ENCODE measurements around the gene APBA2. TPM values are rescaled to one million over a fixed set of nuclear protein-coding genes. Genes with fewer than 3 reads are reported as not detected.
"Not testable (repeated sequence)": the region's sequence is repeated elsewhere in the genome, so short reads cannot be mapped to it uniquely, and the experiment has no call there.

The APBA2 gene
- total RNA-seq, 2 donors from 2014 or later = 2.3 to 3.8 TPM

DNA sequence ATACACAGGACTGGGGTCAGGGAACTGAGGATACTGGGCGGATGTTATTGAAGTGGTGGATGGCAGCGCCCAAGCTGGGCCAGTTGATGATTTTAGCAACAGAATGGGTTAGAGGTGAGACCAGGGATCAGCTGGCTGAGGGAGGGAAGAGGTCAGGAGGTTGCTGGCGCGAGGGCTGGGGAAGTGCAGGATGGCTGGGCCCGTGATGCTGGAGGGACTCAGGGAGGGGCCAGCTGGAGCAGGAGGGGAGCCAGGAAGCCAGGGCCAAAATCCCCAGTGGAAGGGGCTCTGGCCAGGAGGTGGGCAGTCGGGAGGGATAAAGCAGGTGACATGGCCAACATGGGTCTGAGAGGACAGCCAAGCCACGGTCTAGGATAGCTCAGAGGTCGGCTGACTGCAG, 205.9 kb downstream of the APBA2 start:
- Mint-ChIP-seq H3K4me3 (no peak overlapping the region), H3K27ac (peak overlapping the region; percentile 56), H3K36me3 (ENCODE audit: low read depth) (no peaks in the 10 kb centered on the region), H3K9me3 (no peaks in the 10 kb centered on the region), H3K27me3 (no peaks in the 10 kb centered on the region), H3K4me1 (peaks cover 18% of the 10 kb centered on the region)
- ATAC-seq (replicated peaks) = no peak

DNA sequence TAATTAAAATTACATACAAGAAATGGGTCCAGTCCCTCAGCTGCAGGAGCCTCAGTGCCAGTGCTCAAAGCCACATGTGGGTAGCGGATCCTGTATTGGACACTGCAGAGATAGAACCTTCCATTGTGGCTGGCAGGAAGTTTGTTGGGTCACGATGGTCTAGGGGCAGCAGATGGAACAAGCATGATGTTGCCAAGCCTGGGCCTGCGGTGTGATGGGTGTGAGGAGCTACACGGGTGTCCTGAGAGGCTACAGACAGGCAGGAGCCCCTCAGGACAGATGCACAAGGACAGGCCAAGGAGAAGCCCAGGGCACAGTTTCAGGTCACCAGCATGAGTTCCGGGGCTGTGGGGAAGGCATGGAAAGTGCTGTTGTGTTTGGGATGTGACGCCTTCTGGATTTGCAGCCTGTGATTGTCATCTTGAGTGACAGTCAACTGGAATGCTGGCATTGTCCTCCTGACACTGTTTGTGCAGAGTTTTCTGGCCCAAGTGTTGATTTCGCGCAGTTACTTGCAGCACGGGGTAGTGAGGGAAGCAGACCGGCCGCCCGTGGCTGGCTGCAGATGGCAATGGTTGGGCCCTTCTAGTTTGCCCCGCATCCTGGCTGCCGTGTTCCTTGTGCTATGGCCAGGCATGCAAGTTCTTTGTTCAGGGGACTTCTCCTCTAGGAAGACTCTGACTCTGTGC, 206.7 kb downstream of the APBA2 start:
- ATAC-seq (replicated peaks) = no peak
- Mint-ChIP-seq H3K9me3 (no peaks in the 10 kb centered on the region), H3K36me3 (ENCODE audit: low read depth) (no peaks in the 10 kb centered on the region), H3K27me3 (no peaks in the 10 kb centered on the region), H3K27ac (peak overlapping the region; percentile 44), H3K4me3 (no peak overlapping the region), H3K4me1 (peaks cover 18% of the 10 kb centered on the region)

DNA sequence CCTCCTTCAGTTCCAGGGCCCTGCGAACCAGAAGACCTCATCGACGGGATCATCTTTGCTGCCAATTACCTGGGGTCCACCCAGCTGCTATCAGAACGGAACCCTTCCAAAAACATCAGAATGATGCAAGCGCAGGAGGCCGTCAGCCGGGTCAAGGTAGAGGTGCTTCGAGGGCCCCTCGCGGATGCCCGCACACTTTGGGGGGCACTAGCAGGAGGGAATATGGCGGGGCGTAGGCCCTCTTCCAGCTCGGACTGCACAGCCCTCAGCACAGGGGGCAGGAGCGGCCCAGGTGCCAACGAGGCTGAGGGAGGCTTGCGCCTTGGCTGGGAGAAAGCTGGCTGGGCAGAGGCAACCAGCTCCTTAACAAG, 207.3 kb downstream of the APBA2 start:
- no peaks in the 10 kb centered on the region for H3K9me3 Mint-ChIP-seq
- peaks cover 14% of the 10 kb centered on the region for H3K4me1 Mint-ChIP-seq
- H3K36me3 Mint-ChIP-seq (ENCODE audit: low read depth) = no peaks in the 10 kb centered on the region
- H3K4me3 Mint-ChIP-seq = no peak overlapping the region
- no peak overlapping the region for H3K27ac Mint-ChIP-seq
- H3K27me3 Mint-ChIP-seq = no peaks in the 10 kb centered on the region
- ATAC-seq (replicated peaks) = no peak

DNA sequence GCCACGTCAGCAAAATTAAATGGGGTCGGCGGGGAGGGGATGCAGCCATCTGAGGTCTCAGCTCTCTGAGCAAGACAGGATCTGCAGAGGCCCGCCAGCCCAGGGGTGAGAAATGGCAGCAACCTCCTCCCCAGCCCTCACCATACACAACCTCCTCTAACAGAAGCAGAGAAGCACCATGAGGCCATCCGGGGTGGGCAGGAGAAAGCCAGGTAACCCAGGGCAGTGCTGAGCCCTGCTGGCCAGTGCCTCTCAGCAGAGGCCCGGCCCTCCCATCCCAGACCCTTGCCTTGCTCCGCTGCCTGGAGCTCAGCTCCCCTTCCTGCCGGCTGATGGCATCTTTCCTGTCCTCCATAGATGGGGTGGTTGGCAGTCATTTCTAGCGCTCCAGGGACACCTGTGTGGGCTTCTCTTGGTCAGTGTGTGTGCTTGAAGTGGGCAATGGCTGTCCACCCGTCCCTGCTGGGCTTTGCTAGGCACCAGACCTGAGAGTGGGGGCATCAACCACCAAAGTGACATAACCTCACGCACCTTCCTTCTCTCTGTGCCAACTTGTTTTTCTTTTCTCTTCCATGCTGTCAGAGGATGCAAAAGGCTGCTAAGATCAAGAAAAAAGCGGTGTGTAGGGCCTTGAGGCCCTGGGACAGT, 208.0 kb downstream of the APBA2 start:
- Mint-ChIP-seq H3K27ac (peak overlapping the region; percentile 25), H3K4me3 (no peak overlapping the region), H3K4me1 (peaks cover 8% of the 10 kb centered on the region), H3K36me3 (ENCODE audit: low read depth) (no peaks in the 10 kb centered on the region), H3K9me3 (no peaks in the 10 kb centered on the region), H3K27me3 (no peaks in the 10 kb centered on the region)
- ATAC-seq (replicated peaks) = no peak

DNA sequence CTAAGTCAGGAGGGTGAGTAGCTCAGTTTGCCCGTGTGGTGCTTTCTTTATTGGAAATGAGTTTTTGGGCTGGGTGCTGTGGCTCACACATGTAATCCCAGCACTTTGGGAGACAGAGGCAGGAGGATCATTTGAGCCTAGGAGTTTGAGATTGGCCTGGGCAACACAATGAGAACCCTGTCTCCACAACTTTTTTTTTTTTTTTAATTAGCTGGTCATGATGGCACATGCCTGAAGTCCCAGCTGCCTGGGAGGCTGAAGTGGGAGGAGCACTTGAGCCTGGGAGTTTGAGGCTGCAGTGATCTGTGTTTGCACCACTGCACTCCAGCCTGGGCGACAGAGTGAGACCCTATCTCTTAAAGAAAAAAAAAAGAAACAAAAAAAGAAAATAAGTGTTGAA, 208.9 kb downstream of the APBA2 start:
- Mint-ChIP-seq H3K4me1 (peaks cover 6% of the 10 kb centered on the region), H3K9me3 (no peaks in the 10 kb centered on the region), H3K4me3 (no peak overlapping the region), H3K36me3 (ENCODE audit: low read depth) (no peaks in the 10 kb centered on the region), H3K27ac (peak overlapping the region; percentile 25), H3K27me3 (no peaks in the 10 kb centered on the region)
- no peak for ATAC-seq (replicated peaks)

DNA sequence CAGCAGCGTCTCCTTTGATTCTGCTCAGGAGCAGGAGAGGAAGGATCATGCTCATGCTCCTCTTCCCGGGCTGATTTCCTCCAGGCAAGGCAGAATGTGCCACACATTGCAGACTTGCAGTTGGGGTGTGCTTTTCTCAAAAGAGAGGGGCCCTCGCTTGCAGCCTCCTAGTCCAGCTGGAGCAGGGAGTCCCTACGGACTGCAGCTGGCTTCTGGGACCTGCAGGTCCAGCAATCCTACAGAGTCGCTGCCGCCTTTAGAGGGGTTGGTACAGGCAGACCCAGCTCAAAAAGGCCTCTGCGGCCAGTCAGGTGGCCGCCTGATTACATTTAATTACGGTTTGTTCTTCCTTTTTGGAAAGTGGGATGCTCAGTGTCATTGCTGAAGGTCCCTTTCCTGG, 210.0 kb downstream of the APBA2 start:
- H3K36me3 Mint-ChIP-seq (ENCODE audit: low read depth) = no peaks in the 10 kb centered on the region
- H3K27me3 Mint-ChIP-seq = no peaks in the 10 kb centered on the region
- H3K4me1 Mint-ChIP-seq = no peaks in the 10 kb centered on the region
- ATAC-seq (replicated peaks) = no peak
- no peaks in the 10 kb centered on the region for H3K9me3 Mint-ChIP-seq
- no peak overlapping the region for H3K4me3 Mint-ChIP-seq
- H3K27ac Mint-ChIP-seq = no peak overlapping the region

DNA sequence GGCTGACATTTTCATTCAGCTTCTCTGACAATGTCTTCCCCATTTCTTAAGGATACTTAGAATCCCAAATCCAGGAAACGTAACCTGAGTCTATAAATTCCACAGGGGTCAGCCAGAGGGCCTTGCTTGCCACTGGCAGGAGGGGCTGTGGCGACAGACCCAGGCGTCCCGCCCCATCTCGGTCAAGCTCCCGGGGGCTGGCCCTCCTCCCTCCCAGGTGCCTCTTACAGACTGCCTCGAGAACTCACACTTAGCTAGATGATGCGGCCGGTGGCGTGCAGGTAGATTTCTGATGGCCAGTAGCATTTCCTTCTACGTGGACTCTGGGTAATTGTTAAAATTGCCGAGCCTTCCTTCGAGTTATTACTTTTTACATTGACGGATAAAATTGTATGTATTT, 211.4 kb downstream of the APBA2 start:
- H3K27ac Mint-ChIP-seq = no peak overlapping the region
- no peaks in the 10 kb centered on the region for H3K9me3 Mint-ChIP-seq
- no peak overlapping the region for H3K4me3 Mint-ChIP-seq
- H3K4me1 Mint-ChIP-seq = no peaks in the 10 kb centered on the region
- H3K27me3 Mint-ChIP-seq = no peaks in the 10 kb centered on the region
- ATAC-seq (replicated peaks) = no peak
- no peaks in the 10 kb centered on the region for H3K36me3 Mint-ChIP-seq (ENCODE audit: low read depth)

DNA sequence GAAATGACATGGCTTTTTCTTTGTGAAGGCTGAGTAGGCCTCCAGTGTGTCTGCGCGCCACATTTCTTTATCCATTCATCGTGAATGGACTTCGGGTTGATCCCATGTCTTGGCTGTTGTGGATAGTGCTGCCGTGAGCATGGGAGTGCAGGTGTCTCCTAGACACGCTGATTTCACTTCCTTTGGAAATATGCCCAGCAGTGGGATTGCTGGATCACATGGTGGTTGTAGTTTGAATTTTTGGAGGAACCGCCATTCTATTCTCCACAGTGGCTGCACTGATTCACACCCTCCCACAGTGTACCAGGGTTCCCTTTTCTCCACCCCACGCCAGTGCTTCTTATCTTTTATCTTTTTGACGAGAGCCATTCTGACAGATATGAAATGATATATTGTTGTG, 212.2 kb downstream of the APBA2 start:
- H3K9me3 Mint-ChIP-seq = no peaks in the 10 kb centered on the region
- H3K27me3 Mint-ChIP-seq = no peaks in the 10 kb centered on the region
- no peak overlapping the region for H3K27ac Mint-ChIP-seq
- no peaks in the 10 kb centered on the region for H3K4me1 Mint-ChIP-seq
- no peak for ATAC-seq (replicated peaks)
- H3K4me3 Mint-ChIP-seq = no peak overlapping the region
- H3K36me3 Mint-ChIP-seq (ENCODE audit: low read depth) = no peaks in the 10 kb centered on the region

DNA sequence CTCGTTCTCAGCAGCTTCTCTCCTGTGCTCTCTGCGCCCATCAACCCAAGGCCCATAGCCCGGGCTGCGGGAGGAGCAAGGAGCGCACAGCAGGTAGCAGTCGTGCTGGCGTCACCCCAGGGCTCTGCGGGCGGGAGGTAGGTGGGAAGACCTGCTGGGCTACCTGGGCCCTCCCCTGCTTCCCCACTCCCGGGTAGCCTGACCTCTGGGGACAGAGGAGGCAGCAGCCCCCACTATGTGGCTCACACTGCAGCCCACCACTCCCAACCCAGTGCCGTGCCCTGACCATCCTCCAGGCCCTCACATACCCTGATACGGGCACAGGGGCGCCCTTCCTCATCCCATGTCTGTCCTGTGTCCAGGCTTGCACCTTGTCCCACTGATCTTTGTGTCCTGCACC, 212.9 kb downstream of the APBA2 start:
- Mint-ChIP-seq H3K9me3 (no peaks in the 10 kb centered on the region), H3K27me3 (no peaks in the 10 kb centered on the region), H3K4me3 (no peak overlapping the region), H3K36me3 (ENCODE audit: low read depth) (no peaks in the 10 kb centered on the region), H3K4me1 (no peaks in the 10 kb centered on the region), H3K27ac (no peak overlapping the region)
- no peak for ATAC-seq (replicated peaks)

DNA sequence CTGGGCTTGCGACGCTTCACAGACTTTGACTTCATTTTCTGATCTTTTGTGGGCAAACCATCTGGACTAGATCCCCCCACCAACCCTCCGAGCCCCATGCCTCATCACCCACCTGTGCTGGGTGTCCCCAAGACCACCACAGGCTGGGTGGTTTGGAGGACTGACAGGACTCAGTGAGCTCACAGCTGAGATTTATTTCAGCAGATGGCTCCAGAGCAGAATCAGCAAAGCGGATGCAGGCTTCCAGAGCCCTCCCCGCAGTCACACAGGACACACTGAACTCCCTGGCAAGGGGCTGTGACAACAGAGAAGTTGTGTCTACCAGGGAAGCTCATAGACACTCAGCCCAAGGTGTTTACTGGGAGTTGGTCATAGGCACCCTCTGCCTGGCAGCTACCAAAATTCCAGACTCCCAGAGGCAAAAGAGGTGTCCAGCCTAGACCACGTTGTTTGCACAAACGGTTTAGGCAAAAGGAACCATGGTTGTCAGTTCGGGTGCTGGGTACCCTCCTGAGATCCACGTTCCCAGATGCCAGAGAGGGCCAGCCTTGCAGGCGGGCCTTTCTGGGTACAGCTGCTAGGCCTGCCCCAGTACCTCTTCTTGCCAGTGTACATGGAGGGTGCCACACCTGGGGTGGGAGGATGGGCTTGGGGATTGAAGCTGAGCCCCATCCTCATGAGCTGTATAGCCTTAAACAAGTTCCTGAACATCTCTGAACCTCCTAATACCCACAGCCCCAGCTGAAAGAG, 213.5 kb downstream of the APBA2 start:
- no peak overlapping the region for H3K27ac Mint-ChIP-seq
- H3K36me3 Mint-ChIP-seq (ENCODE audit: low read depth) = no peaks in the 10 kb centered on the region
- no peak overlapping the region for H3K4me3 Mint-ChIP-seq
- no peak for ATAC-seq (replicated peaks)
- no peaks in the 10 kb centered on the region for H3K4me1 Mint-ChIP-seq
- H3K9me3 Mint-ChIP-seq = no peaks in the 10 kb centered on the region
- no peaks in the 10 kb centered on the region for H3K27me3 Mint-ChIP-seq

DNA sequence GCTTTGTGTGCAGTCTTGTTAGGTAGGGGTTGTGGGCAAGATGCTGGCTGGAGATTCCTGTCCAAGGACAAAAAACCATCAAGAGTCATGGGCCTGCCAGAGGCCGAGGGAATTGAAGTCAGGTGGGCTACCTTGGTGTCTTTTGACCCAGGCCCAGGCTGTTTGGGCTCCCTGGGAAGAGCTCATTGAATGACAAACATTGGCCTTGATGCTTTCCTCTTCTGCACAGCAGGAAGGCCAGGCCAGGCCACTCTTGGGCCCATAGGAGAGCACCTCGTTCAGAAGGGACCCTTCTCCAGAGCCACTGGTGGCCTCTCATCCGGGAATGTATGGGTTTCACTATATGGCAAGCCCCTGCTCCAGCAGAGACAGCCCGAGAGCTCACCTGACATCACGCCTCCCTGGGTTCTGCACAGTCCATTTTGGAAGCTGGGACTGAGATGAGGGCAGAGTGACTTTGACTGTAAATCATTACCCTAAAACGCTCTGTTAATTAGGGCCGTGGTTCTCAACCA, 214.8 kb downstream of the APBA2 start:
- no peaks in the 10 kb centered on the region for H3K9me3 Mint-ChIP-seq
- H3K36me3 Mint-ChIP-seq (ENCODE audit: low read depth) = no peaks in the 10 kb centered on the region
- no peaks in the 10 kb centered on the region for H3K4me1 Mint-ChIP-seq
- H3K27ac Mint-ChIP-seq = no peak overlapping the region
- H3K27me3 Mint-ChIP-seq = no peaks in the 10 kb centered on the region
- ATAC-seq (replicated peaks) = no peak
- H3K4me3 Mint-ChIP-seq = no peak overlapping the region

DNA sequence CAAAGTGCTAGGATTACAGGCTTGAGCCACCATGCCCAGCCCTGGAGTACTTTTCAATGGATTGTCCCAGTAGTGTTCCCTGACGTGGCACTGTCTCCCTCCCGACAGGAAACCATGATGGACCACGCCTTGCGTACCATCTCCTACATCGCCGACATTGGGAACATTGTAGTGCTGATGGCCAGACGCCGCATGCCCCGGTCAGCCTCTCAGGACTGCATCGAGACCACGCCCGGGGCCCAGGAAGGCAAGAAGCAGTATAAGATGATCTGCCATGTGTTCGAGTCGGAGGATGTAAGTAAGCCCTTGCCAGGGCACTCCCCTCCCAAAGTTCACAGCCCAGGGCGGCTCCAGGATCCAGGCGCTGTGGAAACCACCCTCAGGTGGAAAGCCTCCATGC, 215.7 kb downstream of the APBA2 start:
- H3K27me3 Mint-ChIP-seq = no peaks in the 10 kb centered on the region
- H3K36me3 Mint-ChIP-seq (ENCODE audit: low read depth) = no peaks in the 10 kb centered on the region
- no peaks in the 10 kb centered on the region for H3K4me1 Mint-ChIP-seq
- H3K9me3 Mint-ChIP-seq = no peaks in the 10 kb centered on the region
- ATAC-seq (replicated peaks) = no peak
- H3K27ac Mint-ChIP-seq = no peak overlapping the region
- H3K4me3 Mint-ChIP-seq = no peak overlapping the region

DNA sequence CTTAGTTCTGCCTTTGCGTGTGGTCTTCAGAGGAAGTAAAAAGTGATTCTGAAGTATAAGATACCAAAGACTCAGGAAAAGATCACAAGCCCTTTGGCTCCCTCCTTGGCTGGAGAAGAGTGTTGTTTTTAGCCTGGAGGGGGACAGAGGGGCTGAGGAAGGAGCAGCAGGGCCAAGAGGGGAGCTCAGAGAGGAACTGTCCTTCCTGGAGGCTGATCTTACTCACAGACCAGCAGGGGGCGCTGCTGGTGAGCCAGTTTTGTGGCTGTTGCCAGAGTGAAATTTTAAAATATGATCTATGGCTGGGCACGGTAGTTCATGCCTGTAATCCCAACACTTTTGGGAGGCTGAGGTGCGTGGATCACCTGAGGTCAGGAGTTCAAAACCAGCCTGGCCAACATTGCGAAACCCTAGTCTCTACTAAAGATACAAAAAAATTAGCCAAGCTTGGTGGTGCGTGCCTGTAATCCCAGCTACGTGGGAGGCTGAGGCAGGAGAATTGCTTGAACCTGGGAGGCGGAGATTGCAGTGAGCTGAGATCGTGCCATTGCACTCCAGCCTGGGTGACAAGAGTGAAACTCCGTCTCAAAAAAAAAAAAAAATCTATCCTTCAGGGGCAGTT, 216.5 kb downstream of the APBA2 start:
- H3K9me3 Mint-ChIP-seq; H3K4me1 Mint-ChIP-seq; H3K36me3 Mint-ChIP-seq (ENCODE audit: low read depth); H3K27me3 Mint-ChIP-seq; H3K27ac Mint-ChIP-seq: not testable (repeated sequence)
- ATAC-seq (replicated peaks) = peak; percentile 39
- H3K4me3 Mint-ChIP-seq = peak overlapping the region; percentile 12

DNA sequence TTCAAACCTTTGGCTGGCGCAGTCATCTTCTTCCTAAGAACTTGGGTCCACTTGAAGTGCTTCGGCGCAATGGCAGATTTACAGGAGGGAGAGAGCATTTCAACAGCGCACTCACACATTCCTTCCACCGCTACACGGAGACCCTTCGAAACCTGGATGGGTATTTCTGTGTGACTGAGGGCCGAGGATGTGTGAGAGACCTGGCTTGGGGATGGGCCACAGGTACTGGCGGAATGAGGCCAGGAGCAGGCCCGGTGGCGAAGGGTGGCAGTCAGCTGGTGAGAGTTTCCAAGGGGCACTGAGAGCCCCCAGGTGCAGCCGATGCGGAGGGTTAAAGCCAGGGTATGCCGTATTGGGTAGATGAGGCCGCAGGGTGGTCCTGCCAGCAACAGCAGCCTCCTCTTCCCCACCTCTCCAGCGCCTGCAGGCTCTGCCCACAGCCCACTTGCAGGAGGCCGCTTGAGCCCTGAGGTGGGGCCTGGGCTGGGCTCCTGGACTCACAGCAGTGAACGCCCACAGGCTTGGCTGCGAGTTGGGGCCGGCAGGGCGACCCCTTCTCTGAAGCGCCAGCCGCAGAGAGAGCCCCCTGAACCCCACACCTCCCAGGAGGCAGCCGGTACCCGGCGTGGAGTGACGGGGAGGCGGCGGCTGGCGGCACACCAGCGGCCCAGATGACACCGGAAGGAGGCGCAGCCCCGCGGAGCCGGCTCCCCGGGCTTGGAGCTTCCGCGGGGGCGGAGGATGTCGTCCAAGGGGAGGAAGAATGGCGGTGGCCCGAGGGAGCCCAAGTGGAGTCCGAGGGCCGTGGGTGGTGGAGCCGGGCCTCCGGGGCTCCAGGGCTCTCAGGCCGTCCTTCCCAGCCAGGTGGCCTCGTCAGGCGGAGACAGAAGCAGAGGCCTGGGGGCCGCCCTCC, 217.4 kb downstream of the APBA2 start:
- Mint-ChIP-seq H3K4me3 (peak overlapping the region; percentile 12), H3K36me3 (ENCODE audit: low read depth) (no peaks in the 10 kb centered on the region), H3K4me1 (no peaks in the 10 kb centered on the region), H3K9me3 (no peaks in the 10 kb centered on the region), H3K27me3 (no peaks in the 10 kb centered on the region), H3K27ac (no peak overlapping the region)
- peak; percentile 42 for ATAC-seq (replicated peaks)
